Anterior cingulate cortex (tissue), 58 donors: ENCODE results near the gene LCN10.
"Not testable (repeated sequence)": the region's sequence is repeated elsewhere in the genome, so short reads cannot be mapped to it uniquely, and the experiment has no call there.

ENCODE experiments used
- DNase-seq, 58 donors: peaks; one replicate each; lab custom pipeline; 2025; lab: John Stamatoyannopoulos, UW

LCN10 gene

DNA sequence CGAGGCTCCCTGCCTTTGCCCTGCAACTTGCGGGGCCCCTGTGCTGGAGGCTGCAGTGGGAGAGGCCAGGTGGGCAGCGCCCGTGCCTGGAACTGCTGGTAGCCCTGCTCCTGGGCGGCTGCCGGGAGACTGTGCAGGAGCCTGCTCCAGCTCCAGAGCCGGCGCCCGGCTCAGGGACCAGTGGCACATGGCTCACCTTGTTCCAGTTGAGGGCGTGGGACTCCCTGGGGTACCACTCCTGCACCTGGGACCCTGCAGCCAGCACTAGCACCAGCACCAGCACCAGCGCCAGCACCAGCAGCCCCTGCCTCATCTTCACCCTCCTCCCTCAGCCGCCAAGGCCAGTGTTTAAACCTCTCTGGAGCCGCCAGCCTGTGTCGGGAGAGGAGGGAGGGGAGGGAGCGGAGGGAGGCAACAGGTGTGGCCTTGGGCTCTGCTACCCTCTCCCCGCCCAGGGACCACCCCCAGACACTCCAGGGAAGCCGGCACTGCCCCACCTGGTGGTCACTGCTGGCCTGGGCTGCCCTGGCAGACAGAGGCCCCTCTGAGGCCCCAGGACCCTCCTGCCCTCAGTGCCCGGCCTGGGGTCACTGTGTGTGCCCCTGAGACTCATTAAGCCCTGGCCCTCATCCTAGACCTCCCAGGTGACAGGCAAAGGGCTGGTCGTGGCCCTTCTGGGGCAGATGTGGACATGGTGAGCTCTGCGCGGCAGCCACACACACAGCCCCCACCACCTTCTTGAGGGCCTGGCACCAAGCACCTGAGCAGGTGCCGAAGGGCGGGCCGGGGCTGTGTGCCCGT lies at the start of gene LCN10:
Gene LCN10 (minus strand): TSS at position 350 of the 801 bp plus-strand sequence. CDS start 37 bp downstream, at position 313.
- no peak for DNase-seq

- peak in 19 of 58 donors; percentile 25 to 72 (median 54) for DNase-seq
These were observed 49.0 kb upstream of the LCN10 start for GRCh38 chr9:136791516-136792276.

DNA sequence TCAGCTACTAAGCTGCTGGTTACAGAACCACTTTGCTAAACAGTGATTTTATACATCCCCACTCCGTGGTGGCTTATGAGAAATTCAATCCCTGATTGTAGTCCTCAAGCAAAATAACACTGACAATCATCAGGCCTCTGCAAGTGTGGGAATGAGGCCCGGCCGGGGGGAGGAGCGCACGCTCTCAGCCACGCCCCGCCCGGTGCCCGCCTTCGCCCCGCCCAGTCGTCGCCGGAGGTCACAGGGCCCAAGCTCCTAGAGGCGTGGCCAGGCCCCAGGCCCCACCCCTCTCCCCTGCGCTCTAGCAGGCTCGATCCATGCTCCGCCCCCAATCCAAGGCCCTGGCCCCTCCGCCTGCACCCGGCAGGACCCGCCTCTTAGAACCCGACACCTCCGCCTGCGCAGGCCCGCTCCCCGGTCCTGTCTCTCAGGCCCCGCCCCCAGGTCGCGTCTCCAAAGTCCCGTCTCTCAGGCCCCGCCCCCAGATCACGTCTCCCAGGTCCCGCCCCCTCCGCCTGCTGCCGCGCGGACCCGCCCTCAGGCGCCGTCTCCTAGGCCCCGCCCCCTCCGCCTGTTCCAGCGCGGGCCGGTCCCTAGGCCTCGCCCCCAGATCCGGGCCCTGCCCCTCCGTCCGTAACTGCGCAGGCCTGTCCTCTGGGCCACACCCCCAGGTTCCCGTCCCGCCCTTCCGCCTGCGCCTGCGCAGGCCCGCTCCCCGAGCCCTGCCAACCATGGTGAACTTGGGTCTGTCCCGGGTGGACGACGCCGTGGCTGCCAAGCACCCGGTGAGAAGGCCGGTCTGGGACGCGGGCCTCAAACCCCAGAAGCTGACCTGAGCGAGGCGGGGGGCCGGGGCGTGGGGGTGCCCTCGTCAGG lies 48.1 kb upstream of the LCN10 start, which contains the start of gene TMEM141:
Gene TMEM141 (plus strand): TSS at position 705 of the 876 bp plus-strand sequence. CDS start 27 bp downstream, at position 732.
- DNase-seq, result peak; percentile 74 to 100 (median 100)

- DNase-seq, result no peak
These were observed 46.8 kb upstream of the LCN10 start for GRCh38 chr9:136789523-136789937.

GRCh38 chr9:136788644-136789522 lies 46.1 kb upstream of the LCN10 start:
- DNase-seq, result not testable (repeated sequence)

DNA sequence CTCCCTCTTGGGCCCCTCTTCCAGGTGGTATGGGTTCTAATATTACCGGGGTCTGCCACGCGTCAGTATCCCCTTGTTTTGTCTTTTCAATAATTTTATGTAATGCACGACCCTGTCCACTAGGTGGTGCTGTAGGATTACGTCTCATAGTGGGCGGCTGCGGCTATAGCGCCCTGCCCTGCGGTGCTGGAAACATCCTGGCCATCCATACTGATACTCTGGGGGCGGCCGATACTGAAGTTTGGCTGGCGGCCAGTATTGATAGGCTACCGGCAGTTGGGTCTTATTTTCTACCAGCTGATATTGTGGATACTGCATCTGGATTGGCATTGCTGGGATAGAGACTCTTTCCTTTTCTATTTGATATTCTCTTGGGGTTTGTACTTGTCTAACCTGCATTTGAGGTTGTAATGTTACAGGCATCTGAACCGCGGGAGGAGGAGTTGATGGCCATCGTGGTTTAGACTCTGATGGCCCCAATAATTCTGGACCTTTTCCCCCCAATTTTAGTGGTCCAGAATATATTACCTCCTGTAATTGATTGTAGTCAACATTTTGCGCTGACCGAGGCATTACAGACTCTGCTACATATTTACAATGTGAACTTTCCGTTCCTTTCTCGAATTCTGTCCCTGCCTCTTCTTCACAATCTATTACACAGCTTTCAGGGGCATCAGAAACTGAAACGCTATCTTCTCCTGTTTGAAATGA lies 45.1 kb upstream of the LCN10 start:
- peak in 45 of 58 donors; percentile 14 to 82 (median 46) for DNase-seq

DNA sequence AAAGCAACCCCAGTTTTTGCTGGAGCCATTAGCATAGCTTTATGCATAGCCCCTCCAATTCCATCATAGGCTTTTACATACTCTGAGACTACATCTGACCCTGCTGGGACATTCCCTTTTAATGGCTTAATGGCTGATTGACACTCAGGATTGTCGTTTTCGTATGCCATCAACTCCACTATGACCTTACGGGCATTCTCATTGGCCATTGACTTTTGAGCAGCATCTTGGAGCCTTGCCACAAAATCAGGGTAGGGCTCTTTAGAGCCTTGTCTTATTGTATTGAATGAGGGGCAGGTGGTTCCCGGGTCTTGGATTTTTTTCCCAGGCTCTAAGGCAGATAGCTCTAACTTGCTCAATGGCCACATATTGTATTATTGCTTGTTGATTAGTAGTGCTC lies 44.2 kb upstream of the LCN10 start:
- not testable (repeated sequence) for DNase-seq

GRCh38 chr9:136786451-136786850 lies 43.7 kb upstream of the LCN10 start:
- DNase-seq, result peak in 31 of 58 donors; percentile 17 to 79 (median 58)

DNA sequence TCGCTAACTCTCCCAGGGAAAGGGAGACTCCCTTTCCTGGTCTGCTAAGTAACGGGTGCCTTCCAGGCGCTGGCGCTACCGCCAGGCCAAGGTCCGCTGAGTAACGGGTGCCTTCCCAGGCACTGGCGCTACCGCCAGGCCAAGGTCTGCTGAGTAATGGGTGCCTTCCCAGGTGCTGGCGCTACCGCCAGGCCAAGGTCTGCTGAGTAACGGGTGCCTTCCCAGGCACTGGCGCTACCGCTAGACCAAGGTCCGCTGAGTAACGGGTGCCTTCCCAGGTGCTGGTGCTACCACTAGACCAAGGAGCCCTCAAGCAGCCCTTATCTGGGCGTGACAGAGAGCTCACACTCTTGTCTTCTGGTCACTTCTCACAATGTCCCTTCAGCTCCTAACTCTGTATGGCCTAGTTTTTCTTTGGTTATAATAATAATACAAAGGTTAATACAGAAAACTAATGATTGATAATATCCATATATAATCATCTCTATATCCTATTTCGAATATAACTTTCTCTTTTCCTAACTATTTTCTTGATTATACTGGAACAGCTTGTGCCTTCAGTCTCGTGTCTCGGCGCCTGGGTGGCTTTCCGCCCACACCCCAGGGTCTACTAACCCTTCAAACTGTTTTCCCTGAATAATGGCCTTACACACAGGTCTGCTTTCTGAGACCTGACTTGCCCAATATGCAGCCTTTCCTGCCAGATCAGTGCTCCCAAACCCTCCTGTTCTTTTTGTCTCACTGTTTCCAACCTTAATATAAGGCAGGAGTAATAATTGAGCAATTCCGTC lies 43.0 kb upstream of the LCN10 start:
- not testable (repeated sequence) for DNase-seq

DNA sequence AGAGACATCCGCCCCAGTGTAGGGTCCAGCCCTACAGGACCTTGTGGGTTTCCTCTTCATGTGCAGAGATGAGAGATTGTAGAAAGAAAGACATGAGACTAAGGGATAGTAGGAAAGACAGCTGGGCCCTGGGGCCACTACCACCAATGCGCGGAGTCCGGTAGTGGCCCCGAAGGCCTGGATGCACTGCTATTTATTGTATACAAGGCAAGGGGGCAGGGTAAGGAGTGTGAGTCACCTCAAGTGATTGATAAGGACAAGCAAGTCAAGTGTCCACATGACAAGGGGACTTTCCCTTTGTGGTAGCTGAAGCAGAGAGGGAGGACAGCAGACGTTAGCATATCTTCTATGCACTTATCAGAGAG lies 42.2 kb upstream of the LCN10 start:
- no peak for DNase-seq

DNA sequence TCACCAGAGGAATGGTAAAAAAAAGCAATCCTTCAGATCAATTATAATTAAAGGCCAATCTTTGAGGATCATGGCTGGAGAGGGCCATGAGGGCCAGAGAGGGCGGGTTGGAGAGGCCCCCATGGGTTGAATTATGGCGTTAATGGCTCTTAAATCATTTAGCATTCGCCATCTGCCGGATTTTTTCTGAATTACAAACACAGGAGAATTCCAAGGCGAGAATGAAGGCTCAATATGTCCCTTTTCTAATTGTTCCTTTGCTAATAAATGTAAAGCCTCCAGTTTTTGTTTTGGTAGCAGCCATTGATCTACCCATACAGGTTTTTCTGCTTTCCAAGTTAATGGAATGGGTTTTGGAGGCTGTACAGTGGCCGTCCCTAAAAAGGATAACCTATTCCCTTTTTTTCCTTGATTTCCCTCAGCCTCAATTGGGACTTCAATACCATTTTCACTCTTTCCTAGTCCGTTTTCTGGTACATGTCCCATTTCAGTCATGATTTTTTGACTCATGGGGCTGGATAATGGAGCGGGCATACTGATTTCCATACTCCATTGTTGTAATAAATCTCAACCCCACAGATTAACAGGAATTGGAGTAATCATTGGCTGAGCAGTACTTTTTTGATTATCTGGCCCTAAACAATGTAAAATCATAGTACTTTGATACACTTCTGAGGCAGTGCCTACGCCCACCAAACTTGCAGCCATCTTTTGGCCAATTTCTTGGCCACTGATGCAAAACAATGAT lies 41.7 kb upstream of the LCN10 start:
- peak in 2 of 58 donors; percentile 19 to 35 for DNase-seq

DNA sequence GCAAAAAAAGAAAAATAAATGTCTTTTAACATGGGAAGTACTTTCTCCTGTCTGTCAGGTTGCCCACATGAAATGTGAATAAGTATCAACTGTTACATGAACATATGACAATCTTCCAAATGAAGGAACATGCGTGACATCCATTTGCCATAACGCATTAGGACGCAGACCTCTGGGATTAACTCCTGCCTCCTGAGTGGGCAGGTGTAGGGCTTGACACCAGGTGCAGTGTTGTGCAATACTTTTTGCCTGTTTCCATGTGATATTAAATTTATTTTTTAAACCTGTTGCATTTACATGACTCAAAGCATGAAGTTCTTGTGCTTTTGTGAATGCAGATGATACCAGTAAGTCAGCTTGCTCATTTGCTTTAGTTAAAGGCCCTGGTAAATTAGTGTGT lies 39.7 kb upstream of the LCN10 start:
- DNase-seq, result no peak

DNA sequence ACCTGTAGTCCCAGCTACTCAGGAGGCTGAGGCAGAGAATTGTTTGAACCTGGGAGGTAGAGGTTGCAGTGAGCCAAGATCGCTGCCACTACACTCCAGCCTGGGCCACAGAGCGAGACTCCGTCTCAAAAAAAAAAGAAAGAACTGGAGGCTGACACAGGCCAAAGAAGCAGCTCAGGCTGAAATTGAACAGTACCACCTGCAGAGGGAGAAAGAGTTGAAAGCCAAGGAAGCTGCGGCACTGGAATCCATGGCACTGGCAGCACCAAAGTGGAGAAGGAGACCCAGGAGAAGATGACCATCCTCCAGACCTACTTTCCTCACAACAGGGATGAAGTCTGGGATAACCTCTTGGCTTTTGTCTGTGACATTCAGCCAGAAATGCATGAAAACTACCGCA lies 37.1 kb upstream of the LCN10 start:
- no peak for DNase-seq

DNA sequence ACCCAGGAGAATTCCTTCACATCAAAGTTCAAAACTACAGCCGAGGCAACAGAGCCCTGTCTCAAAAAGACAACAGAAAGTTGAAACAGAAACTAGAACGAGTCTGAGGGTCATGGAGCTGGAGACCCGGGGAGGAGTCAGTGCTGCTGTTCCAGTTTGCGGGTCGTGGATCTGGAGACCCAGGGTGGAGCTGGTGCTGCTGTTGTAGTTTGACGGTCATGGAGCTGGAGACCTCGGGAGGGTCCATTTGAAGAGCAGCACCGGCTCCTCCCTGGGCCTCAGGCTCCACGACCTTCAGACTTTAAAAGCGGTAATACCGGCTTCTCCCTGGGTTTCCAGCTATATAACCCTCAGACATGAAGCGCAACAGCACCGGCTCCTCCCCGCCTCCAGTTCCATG lies 34.6 kb upstream of the LCN10 start:
- no peak for DNase-seq

GRCh38 chr9:136776947-136777346 lies 34.2 kb upstream of the LCN10 start:
- DNase-seq, result no peak

DNA sequence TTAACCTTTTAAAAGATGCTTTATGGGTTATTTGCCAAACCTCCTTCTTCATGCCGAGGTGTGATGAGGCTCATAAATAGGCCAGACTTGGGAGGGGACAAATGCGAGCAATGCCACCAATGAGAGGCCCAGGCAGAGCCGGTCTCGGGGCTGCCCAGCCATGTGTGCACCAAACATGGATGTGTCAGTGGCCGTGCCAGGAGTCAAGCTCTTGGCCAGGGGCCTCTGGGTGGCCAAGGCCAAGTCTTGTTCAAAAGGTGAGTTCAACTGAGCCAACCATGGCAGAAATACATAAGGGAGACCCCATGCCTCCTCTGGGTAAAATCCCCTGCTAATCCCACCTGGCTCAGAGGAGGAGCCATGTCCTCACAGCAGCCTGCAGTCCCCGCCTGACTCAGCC lies 32.5 kb upstream of the LCN10 start:
- DNase-seq, result no peak

DNA sequence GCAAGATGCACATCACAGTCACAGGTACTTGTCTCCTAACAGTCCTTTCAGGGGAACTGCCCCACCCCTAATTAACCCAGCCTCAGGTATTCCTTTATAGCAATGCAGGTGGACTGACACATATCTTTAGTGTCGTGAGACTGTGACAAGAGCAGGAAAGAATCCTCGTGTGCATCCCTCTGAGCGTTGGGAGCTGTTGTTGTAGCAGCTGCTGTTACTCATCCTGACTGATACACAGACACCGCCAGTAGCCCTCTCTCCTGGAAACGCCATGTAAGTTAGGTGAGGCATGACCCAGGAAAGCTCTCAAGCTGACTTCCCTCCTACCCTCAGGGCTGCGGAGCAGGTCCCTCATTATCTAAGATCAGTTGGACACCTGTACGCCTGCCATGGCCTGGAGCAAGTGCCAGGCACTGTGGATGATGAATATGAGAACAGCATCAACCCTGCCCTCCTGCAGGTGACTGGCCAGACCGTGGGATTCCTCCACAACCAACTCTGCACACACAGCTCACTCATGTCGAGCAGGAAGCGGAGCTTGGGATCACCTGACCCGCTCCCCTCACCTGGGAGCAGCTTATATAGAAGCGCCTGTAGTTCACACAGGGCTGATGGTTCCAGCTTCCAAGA lies 31.8 kb upstream of the LCN10 start:
- DNase-seq, result no peak
